Activated CD8-positive, alpha-beta memory T cell treated with anti-CD3 and anti-CD28 coated beads, Interleukin-2, amount 50 U/mL, for 24 hours (primary cell): ENCODE measurements around the gene GGA2.
A peak's percentile ranks its signal among the peaks of the same experiment; 100 is the strongest.
"Not testable (repeated sequence)": the region's sequence is repeated elsewhere in the genome, so short reads cannot be mapped to it uniquely, and the experiment has no call there.

Source experiments
- DNase-seq: peaks from one replicate; pipeline ENCODE4 v3.0.0-alpha.2; 2020; ENCODE audit errors: extremely low read depth

Gene GGA2, protein sequence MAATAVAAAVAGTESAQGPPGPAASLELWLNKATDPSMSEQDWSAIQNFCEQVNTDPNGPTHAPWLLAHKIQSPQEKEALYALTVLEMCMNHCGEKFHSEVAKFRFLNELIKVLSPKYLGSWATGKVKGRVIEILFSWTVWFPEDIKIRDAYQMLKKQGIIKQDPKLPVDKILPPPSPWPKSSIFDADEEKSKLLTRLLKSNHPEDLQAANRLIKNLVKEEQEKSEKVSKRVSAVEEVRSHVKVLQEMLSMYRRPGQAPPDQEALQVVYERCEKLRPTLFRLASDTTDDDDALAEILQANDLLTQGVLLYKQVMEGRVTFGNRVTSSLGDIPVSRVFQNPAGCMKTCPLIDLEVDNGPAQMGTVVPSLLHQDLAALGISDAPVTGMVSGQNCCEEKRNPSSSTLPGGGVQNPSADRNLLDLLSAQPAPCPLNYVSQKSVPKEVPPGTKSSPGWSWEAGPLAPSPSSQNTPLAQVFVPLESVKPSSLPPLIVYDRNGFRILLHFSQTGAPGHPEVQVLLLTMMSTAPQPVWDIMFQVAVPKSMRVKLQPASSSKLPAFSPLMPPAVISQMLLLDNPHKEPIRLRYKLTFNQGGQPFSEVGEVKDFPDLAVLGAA

DNA sequence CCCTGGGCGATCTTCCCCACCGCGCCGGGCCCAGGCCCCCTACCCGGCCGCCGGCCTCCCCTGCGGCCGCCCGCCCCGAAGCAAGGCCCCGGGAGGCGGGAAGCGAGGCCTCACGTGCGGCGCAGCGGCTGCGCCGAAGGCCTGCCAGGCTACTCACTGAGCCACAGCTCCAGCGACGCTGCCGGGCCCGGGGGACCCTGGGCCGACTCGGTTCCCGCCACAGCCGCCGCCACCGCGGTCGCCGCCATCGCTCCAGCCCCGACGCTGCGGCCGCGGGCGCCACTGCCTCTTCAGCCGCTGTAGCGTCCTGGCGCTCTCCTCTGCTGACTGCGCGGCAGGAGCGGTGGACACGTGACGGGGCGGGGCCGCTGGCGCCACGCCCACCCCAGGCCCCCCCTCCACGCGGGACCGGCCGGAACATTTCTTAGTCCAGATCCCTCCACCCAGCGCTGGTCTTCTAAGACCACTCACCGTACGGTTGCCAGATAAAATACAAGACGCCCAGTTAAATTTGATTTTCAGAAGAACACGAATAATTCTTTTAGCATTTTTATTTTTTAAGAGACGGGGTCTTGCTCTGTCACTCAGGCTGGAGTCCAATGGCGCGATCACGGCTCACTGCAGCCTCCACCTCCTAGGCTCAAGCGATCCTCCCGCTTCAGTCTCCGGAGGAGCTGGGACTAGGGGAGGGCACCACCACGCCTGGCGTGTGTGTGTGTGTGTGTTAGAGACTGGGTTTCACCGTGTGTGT is at the start of gene GGA2:
Gene GGA2, minus strand, starts transcription at position 331 of the 751 bp plus-strand sequence. Its CDS starts 83 bp downstream, at position 248.
- peak; percentile 62 for DNase-seq

GRCh38 chr16:23557779-23558702 is 47.7 kb upstream of the GGA2 start:
- DNase-seq = no peak

- peak; percentile 95 for DNase-seq
Measured at GRCh38 chr16:23556881-23557778, 46.8 kb upstream of the GGA2 start, which contains the start of the genes EARS2 and UBFD1. Gene EARS2 (minus strand): TSS chr16:23557350. CDS start chr16:23557343, 7 bp downstream. Gene UBFD1 (plus strand): TSS chr16:23557727. CDS start chr16:23557743, 16 bp downstream.

DNA sequence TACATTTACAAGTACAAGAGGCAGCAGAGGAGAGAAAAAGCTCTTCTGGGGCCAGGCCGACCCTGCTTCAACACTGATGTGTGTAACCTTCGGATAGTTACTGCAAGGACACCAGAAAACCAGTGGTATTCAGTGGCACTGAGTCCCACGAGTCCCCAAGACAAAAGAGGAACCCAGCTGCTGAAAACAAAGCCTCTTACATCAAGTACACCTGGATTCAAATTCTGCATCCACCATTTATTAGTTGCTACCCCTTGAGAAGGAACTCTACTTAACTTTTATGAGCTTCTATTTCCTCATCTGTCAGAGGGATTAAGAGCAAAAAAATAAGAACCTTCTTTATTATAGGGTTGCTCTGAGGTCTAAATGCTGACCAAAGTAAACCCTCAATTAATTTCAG is 44.2 kb upstream of the GGA2 start:
- no peak for DNase-seq

DNA sequence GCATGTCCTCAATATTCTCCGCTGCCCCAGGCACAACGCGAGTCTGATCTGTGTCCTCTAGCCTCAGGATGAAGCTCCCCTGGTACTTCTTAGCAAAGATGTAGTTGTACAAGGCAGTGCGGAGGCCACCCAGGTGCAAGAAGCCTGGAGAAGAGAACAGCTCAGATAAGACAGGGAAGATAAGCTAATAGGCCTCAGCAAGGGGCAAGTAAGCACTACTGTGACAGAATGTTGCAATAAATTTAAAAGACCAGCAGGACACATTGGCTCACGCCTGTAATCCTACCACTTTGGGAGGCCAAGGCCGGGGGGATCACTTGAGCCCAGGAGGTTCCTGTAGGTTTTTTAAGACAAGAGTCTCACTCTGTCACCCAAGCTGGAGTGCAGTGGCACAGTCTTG is 41.9 kb upstream of the GGA2 start:
- DNase-seq = no peak

- DNase-seq = no peak
Measured at GRCh38 chr16:23549938-23550337, 39.6 kb upstream of the GGA2 start.

GRCh38 chr16:23544436-23544835 is 34.1 kb upstream of the GGA2 start:
- DNase-seq = no peak

DNA sequence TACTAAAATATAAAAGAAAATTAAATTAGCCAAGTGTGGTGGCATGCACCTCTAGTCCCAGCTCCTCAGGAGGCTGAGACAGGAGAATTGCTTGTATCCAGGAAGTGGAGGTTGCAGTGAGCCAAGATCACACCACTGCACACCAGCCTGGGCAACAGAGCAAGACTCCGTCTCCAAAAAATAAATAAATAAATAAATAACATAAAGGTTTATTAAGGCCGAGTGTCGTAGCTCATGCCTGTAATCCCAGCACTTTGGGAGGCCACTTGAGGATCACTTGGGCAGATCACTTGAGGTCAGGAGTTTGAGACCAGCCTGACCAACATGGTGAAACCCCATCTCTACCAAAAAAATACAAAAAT is 30.5 kb upstream of the GGA2 start:
- DNase-seq = not testable (repeated sequence)

DNA sequence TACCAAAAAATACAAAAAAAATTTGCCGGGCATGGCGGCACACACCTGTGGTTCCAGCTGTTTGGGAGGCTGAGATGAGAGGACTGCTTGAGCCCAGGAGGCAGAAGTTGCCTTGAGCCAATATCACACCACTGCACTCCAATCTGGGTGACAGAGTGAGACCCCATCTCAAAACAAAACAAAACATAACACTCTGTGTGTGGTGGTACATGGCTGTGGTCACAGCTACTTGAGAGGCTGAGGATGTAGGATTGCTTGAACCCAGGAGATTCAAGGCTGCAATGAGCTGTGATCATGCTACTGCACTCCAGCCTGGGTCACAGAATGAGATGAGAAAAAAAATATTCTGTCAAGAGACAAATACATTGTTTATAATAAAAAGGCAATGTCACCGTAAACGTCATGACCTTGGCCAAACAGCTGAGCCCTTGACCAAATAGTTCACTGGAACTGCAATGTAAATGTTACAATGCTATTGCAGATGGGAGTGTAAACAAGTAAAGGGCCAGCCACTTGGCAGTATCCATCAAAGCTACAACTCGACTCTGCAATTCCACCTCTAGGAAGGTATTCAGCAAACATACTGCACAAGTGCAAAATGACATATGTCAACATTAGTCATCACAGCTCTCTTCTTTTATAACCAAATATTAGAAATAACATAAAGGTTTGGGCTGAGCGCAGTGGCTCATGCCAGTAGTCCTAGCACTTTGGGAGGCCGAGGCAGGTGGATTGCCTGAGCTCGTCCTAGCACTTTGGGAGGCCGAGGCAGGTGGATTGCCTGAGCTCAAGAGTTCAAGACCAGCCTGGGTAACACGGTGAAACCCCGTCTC is 29.9 kb upstream of the GGA2 start:
- DNase-seq = no peak

GRCh38 chr16:23538919-23539278 is 28.6 kb upstream of the GGA2 start:
- DNase-seq = no peak

- no peak for DNase-seq
Measured at GRCh38 chr16:23537390-23537789, 27.1 kb upstream of the GGA2 start.

DNA sequence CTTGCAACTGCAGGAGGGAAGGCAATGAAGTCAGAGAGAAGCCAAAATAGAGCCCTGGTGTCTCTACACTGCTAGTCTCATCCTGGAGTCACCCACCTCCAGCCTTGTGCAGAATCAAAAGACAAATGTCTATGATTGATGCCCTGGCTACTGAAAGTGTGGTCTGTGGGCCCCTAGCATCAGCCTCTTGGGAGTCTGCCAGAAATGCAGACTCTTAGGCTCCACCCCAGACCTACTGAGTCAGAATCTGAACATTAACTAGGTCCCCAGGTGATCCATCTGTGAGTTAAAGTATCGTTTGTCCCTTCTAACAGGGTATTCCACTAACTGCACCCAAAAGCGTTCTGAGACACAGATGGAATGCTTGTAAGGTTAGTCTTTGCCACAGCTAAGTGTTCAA is 25.6 kb upstream of the GGA2 start:
- DNase-seq = no peak

DNA sequence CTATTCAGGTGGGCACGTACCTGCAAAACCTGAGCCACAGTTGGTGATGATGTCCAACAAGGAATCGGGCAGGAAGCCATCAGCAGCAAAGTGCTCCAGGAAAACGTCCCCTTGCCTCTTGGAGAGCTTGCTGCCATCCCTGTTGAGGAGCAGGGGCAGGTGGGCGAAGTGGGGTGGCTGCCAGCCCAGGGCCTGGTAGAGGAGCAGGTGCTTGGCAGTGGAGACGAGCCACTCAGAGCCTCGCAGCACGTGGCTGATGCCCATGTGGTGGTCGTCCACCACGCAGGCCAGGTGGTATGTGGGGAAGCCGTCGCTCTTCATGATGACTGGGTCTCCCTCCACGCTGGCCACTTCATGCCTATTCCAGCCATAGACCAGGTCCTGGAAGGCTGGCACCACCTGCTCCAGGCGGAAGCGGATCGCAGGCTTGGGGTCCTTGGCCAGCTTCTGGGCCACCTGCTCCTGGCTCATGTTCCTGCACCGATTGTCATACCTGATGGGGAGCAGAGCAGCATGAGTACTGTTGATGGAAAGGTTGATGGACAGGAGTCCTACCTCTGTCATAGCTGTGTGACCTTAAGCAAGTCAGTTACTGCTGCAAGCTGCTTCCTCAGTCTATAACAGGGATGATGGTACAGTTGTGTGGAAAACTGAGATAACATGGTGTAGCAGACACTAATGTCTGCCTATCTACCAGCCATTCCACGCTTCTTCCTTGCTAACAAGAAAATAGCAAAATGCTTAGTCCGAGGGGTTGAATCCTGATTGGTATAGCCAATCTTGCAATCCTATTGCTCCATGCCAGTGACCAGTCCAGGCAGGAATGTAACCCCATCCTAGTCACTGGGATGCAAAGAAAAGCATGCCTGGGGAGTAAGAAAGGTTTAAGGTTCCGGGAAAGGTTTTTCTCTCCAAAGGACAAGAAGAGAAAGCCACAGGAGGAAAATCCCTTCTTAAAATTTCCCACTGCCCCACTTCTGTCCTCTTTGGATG is 24.9 kb upstream of the GGA2 start:
- no peak for DNase-seq

DNA sequence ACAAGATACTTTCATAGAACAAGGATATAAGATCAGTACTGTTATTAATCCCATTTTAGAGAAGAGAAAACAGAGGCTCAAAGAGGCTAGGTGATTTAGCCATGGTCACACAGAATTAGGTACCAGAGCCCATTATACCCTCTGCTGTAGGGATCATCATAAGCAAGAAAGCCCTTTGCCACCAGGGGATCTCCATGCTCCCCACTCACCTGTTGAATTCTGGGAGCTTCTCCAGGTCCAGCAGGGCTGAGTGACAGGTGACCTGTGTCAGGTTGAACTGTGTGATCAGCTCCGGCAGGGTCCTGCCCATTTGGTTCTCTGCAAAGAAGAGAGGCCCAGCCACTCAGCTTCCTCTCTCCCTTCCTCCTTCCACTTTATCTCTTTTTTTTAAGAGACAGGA is 22.2 kb upstream of the GGA2 start:
- no peak for DNase-seq

DNA sequence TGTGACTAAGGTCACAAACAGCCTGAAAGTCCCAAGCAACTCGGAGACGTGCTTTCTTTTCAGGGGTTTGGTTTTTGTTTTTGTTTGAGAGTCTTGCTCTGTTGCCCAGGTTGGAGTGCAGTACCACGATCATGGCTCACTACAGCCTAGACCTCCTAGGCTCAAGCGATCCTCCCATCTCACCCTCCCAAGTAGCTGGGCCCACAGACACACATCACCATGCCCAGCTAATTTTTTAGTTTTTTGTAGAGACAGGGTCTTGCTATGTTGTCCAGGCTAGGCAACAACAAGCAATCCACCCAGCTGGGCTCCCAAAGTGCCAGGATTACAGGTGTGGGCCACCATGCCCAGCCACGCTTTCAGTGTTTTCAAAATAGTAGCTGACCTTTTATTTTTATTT is 19.8 kb upstream of the GGA2 start:
- DNase-seq = no peak

DNA sequence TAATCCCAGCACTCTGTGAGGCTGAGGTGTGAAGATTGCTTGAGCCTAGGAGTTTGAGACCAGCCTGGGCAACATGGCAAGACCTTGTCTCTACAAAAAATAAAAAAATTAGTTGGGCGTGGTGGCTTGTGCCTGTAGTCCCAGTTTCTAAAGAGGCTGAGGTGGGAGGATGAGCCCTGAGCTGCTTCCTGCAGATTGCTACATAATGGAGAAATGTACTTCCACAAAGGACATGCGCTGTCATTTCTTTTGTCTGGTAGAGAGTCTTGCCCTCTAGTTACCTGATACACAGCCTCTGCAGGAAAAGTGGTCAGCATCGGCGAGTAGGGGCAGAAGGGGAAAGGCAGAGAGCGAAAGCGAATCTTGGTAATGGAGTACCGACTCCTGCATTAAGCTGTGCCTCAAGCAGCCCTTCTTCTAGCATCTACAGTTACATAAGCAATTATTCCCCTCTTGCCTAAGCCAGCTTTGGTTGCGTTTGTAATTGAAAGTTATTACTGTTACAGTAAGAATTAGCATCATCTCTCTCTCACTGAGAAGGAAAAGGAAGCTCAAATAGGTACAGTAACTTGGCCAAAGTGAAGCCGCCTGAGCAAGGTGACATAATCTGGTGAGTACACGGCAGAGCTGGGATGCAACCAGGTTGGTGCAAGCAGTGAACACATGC is 18.5 kb upstream of the GGA2 start:
- no peak for DNase-seq

GRCh38 chr16:23527961-23528643 is 17.8 kb upstream of the GGA2 start:
- DNase-seq = no peak
